RPMI8226 (cell line): ENCODE results near the gene S1PR2.
"Not testable (repeated sequence)": the region's sequence is repeated elsewhere in the genome, so short reads cannot be mapped to it uniquely, and the experiment has no call there.

Experiments used
- DNase-seq: peaks from one replicate; pipeline ENCODE4 v3.0.0-alpha.2; 2015

The S1PR2 gene

DNA sequence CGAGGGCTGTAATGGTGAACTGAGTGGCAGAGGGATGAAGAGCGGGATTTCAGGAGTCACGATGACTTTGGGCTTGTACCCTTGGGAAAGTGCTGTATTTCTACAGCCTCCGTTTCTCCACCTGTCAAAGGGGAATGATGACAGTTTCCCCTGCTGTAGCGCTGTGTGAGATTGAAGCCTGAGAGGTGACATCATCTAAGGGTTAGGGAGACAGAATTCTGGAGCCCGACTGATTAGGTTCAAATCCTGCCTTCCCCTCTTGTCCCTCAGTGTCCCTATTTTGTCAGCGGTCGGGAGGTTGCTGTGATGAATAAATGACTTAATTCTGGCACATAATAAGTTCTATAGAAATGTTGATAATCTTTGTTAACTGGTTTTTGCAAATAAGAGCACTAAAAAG lies 21.6 kb upstream of the S1PR2 start:
- no peak for DNase-seq

DNA sequence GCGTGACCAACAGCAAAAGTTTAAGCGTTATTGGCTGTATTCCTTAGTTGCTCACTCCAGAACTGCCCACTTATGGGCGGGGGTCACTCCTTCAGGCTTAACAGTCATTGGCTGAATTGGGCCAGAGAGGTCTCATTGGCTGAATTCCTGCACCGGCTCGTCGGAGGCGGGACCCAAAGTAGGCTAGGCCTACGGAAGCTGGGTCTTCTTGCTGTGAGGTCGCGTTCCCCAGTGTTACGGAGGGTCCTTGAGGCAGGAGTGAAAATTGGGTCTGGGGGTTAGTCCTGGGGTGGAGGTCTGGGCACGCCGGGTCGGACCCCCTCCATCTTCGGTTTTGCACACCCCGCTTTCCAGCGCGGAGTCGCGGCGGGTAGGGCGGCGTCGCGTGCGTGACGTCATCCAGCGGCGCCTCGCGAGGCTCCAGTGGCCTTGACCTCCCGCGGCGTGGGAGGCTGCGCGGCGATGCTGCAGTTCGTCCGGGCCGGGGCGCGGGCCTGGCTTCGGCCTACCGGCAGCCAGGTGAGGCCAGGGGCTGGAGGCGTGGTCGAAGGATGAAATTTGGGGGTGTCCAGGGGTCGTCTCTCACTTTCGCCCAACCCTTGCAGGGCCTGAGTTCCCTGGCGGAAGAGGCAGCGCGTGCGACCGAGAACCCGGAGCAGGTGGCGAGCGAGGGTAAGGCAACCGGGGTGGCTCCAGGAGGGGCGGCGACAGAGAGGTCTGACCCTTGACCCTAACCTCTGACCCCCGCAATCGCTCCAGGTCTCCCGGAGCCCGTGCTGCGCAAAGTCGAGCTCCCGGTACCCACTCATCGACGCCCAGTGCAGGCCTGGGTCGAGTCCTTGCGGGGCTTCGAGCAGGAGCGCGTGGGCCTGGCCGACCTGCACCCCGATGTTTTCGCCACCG lies 20.9 kb upstream of the S1PR2 start, which contains the start of gene MRPL4:
Gene MRPL4 (plus strand): TSS at position 423 of the 903 bp plus-strand sequence. CDS start 40 bp downstream, at position 463.
- DNase-seq = peak; percentile 99

DNA sequence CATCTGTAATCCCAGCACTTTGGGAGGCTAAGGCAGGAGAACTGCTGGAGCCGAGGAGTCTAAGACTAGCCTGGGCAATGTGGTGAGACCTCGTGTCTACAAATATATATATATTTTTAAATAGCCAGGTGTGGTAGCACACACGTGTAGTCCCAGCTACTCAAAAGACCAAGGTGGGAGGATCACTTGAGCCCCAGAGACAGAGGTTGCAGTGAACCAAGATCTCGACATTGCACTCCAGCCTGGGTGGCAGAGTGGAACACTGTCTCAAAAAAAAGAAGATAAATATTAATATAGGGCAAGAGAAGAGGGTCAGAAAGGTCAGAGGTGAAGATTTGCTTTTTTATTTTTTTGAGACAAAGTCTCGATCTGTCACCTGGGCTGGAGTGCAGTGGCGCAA lies 15.4 kb upstream of the S1PR2 start:
- DNase-seq = no peak

DNA sequence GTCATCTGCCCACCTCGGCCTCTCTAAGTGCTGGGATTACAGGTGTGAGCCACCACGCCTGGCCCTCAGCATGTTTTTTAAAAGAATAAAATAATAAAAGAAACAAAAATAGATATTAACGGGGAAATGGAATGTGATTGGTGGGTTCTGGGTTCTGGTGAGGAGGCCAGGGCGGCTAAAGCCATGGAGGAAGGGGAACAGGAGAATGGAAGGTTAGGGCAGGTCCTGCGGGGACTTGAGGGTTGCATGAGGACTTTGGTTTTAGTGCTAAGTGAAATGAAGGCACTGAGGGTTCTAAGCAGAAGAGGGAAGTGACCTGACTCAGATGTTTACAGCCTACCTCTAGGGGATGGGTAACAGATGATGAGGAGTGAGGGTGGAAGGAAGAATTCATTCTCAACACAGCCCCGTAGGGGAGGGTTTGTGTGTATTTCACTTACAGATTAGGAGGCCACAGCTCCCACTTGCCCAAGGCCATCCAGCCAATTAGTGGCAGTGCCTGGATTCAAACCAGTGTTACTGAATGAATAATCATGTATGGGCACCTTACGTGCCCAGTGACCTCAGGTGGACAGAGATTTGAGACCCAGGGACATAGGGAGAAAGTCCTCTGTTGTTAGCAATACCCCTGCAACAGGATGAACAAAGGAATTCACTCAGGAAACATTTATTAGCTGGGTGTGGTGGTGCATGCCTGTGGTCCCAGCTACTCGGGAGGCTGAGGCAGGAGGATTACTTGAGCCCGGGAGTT lies 14.2 kb upstream of the S1PR2 start:
- DNase-seq = no peak

DNA sequence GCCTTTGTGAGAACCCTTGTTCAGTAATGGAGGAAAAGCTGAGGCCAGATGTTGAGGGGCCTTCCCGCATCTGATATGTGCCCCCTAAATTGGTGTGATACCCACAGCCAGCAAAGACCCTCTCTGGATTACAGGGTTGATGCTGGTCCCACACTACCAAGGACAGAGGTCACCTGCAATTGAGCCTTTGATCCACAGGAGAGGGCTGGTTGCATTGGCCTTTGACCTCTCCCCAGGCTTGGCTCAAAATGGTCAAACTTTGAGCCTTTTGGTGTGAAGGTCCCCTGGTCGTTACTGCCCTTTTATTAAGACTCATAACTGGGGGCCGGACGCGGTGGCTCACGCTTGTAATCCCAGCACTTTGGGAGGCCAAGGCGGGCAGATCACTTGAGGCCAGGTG lies 12.5 kb upstream of the S1PR2 start:
- no peak for DNase-seq

DNA sequence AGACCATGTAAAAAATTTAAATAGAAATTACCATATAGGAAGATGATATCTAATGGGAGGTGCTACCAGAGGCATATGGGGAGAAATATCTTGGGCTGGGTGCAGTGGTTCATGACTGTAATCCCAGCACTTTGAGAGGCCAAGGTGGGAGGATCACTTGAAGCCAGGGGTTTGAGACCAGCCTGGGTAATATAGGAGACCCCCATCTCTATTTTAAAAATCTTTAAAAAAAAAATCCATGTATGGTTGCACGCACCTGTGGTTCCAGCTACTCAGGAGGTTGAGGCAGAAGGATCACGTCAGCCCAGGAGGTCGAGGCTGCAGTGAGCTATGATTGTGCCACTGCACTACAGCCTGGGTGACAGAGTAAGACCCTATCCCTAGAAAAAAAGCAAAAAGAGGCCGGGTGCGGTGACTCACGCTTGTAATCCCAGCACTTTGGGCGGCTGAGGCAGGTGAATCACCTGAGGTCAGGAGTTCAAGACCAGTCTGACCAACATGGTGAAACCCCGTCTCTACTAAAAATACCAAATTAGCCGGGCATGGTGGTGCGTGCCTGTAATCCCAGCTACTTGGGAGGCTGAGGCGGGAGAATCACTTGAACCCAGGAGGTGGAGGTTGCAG lies 10.8 kb upstream of the S1PR2 start:
- DNase-seq = not testable (repeated sequence)

DNA sequence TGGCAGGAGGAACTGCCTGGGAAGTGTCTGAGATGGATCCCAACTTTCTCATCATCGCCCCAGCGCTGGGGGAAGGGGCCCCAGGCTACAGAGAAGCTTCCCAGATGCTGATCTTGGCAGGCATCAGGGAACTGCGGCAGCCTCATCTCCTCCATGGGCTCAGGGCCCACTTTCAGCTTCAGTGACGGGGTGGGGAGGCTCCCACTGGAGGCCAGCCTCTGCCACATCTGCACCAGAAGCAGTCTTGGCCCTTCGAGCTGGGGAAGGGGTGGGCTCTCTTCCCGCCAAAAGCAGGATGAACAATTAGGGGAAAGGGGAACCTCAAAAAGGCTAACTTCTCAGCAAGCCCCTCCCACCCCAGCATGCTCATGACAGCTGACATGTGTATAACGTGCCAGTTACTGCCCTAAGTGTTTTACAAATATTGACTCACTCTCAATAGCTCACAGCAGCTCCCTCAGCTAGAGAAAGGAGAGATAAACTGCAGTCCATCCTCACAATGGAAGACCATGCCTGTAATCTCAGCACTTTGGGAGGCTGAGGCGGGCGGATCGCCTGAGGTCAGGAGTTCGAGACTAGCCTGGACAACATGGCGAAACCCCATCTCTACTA lies 7.1 kb upstream of the S1PR2 start:
- no peak for DNase-seq

DNA sequence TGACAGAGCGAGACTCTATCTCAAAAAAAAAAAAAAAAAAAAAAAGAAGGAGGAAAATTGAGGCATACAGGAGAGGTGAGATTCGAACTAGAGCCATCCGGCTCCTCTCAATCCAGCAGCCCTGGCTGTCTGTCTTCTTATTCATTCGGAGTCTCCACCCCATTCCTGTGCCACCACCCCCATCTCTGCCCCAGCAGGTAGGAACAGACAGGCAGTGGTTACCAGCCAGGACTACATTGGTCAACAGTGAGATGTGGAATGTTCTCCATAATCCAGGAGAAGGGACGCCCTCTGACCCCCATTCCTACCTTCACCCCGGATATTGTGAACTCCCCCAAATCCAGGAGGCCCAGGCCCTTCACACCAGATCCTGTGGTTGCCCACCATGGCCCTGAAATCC lies 6.6 kb upstream of the S1PR2 start:
- DNase-seq = no peak

DNA sequence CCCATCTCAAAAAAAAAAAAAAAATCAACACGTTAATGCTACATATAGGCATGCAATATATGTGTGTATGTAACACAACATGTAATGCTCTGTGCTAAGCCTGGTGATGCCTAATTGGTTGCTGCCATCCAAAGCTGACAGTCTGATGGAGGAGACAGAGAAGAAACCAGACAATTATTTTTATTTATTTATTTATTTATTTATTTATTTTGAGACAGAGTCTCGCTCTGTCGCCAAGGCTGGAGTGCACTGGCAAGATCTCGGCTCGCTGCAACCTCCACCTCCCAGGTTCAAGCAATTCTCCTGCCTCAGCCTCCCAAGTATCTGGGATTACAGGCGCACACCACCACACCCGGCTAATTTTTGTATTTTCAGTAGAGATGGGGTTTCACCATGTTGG lies 4.3 kb upstream of the S1PR2 start:
- DNase-seq = not testable (repeated sequence)

DNA sequence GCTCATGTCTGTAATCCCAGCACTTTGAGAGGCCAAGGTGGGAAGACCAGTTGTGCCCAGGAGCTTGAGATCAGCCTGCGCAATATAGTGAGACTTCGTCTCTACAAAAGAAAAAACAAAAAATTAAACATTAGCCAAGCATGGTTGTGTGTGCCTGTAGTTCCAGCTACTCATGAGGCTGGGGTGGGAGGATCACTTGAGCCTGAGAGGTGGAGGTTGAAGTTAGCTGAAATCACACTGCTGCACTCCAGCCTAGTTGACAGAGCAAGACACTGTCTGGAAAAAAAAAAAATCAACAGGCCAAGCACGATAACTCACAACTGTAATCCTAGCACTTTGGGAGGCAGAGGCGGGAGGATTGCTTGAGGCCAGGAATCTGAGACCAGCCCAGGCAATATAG lies 3.9 kb upstream of the S1PR2 start:
- no peak for DNase-seq

DNA sequence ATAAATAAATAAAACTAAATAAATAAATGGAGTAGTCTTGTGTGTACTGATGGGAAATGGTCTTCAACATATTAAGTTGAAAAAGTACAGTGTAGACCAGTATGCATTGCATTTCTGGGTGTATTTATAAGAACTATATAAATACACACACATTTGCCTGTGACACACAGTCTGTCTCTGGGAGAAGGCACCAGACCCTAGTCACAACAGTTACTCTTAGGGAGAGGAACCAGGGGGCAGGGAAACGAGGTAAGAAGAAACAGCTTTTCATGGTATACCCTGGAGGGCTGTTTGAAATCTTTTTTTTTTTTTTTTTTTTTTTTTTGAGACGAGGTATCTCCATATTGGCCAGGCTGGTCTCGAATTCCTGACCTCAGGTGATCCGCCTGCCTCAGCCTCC lies 2.8 kb upstream of the S1PR2 start:
- no peak for DNase-seq

DNA sequence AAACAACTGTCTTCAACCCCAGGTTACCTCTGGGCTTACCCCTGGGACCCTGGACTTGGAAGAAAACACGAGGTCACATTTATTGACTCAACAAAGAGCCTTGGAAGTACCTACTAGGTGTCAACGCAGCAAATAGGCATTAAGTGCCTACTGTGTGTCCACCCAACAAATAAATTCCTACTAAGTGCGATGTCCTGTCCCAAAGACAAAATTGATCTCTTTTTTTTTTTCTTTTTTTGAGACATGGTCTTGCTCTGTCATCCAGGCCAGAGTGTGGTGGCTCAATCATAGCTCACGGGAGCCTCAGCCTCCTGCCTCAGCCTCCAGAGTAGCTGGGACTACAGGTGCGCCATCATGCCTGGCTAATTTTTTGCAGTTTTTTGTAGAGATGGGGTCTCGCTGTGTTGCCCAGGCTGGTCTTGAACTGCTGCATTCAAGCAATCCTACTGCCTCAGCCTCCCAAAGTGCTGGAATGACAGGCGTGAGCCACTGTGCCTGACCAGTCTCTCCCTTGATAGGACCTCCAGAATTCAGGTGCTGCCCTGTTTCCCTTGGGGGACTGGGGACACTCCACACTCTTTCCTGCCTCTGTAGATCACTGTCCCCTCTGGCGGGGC lies 589 bp upstream of the S1PR2 start:
- DNase-seq = no peak

DNA sequence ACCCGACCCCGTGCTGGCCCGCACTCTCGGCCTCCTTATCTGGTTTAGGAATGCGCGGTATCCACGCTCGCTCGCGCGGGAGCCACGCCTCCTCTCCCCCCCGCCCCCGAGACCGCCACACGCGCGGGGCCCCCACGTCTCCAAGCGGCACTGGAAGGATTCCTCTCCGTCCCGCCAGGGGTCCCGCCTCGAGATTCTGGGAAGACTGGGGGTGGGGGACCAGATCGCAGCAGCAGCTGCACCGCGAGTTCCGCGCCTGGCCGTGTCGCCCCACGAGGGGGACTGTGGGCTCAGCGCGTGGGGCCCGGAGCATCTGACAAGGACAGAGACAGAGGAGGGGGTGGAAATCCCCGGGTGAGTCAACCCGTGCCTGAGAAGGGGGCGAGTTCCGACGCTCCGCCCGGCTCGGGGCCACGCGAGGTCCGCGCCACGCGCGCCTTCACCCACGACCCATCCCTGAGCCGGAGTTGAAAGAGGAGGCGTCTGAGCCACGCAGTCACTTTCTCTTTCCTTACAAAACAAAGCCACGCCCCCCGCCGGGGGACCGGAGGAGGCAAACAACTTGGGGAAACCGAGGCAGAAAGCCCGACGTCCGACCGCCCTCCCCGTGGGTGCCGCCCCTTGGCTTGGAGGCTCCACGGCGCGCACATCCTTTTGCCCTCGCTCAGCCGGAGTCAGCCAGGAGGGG lies 814 bp downstream of the S1PR2 start:
- DNase-seq = peak; percentile 28

DNA sequence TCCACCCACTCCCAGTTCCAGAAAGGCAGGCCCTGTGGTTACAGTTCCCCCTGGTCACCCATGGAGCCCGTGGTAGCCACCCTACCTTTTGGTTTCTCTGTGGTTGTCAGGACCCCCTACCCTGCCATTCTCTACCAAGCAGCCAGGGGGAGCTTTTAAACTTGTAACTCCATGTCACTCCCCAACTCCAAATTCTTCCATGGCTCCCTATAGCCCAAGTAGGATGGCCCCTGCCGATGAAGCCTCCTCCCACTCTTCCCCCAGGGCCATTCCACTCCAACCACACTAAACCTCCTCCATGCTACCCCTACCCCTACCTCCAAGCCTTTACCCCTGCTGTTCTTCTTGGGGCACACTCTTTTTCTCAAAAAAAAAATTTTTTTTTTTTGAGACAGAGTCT lies 2.2 kb downstream of the S1PR2 start:
- peak; percentile 58 for DNase-seq

DNA sequence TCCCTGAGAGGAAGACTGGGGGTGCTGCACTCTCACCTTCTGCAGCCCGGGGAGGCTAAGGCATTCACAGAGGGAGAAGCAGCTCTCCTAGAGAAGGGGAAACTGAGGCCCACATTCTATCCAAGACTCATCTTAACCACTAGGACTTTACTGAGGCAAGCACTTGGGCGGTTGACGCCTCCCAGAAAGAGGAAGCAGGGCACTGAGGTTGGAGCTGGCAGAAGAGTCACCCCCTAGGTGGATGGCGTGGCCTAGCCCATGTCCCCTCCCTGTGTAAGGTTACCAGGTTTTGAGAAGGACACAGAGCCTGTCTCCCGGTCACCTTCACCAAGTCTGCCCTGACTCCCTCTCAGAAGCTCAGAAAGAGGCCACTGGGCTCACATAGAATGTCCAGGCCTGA lies 2.7 kb downstream of the S1PR2 start:
- no peak for DNase-seq

DNA sequence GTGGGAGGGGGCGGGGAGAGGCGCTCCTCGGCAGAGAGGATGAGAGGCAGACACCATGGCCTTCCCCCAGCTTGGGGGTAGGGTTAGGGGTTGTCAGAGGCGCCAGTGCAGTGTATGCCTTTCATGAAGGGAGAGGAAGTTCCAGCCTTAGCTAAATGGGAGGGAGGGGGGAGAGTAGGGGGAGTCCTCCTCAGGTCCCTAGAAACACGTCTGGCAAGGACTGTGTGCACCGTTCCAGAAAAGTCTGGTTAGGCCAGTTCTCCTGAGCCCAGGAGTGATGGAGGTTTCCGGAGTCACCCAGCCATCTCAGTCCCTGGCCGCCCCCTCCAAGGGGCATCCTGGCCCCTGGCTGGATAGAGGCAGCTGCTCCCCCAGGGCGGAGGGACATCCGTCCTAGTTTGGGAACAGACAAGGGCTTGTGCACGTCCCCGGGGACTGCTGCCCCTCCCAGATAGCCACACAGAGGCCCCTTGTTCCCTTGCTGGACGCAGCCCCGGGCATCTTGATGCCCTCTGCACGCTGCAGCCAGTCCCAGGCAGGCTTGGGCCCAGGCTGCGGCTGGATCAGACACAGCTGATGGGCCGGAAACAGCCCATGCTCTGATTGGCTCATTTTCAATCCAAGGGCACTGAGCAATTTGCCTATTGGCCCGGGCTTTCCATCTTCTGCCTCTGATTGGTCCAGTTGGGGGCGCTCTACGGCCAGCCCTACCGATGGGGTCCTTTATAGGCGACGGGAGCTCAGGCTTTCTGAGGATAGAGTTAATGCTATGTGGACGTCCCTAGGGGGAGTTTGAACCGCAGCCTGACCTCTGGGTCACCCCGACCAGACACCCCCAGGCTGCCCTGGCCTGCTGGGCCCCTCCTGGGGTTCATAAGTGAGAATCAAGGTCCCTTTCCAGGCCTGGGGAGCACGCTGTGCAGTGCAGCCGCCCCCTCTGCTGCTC lies 3.8 kb downstream of the S1PR2 start:
- no peak for DNase-seq

DNA sequence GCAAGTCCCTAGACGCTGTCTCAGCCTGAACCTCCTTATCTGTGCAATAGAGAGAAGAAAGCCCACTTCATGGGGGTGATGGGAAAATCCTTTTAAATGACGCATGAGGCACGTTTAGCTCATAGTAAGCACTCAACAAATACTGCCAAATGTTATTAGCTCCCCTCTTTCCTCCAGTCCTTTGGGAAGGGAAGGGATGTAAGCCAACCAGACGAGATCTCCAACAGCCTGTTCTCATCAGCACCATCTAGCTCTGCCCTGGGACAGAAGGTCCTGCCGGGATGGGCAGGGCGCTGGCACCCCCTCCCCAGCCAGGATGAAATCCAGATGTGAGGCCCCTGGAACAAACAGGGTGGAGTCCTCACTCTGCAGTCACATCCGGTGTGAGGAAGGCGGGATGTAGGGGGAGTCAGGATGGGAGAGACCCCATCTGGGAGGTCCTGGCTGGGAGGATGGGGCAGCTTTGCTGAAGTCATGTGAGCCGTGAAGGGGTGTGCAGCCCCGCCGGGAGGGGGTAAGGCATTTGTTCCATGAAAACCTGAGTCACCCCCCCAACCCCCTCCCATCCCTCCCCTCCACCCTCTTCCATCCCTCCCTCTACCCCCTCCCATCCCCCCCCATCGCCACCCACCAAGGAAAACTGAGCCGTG lies 4.6 kb downstream of the S1PR2 start:
- no peak for DNase-seq

DNA sequence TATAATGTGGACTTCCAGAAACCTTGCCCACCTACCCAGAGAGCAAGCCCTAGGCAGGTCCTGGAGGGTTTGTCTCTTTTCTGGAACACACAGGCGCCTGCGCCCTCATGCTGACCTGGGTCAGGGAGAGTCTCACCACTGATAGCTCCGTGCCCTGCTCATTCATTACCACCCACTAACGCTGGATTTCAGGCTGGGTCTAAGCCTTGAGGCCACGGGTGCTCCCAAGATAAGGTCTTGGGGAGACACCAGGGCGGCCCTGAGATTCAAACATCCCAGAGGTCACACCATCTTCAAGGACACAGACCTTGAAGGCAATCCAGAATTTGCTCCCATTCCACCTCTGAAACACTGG lies 5.1 kb downstream of the S1PR2 start:
- DNase-seq = no peak

DNA sequence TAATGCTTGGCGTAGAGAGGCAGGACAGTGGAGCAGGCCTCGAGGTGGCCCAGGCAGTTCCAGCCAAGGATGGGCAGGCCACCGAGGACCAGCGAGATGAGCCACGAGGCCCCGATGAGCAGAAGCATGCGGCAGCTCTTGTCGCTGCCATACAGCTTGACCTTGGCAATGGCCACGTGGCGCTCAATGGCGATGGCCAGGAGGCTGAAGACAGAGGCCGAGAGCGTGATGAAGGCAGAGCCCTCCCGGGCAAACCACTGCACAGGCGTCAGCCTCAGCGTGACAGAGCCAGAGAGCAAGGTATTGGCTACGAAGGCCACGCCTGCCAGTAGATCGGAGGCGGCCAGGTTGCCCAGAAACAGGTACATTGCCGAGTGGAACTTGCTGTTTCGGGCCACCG lies 6.8 kb downstream of the S1PR2 start:
- DNase-seq = no peak

DNA sequence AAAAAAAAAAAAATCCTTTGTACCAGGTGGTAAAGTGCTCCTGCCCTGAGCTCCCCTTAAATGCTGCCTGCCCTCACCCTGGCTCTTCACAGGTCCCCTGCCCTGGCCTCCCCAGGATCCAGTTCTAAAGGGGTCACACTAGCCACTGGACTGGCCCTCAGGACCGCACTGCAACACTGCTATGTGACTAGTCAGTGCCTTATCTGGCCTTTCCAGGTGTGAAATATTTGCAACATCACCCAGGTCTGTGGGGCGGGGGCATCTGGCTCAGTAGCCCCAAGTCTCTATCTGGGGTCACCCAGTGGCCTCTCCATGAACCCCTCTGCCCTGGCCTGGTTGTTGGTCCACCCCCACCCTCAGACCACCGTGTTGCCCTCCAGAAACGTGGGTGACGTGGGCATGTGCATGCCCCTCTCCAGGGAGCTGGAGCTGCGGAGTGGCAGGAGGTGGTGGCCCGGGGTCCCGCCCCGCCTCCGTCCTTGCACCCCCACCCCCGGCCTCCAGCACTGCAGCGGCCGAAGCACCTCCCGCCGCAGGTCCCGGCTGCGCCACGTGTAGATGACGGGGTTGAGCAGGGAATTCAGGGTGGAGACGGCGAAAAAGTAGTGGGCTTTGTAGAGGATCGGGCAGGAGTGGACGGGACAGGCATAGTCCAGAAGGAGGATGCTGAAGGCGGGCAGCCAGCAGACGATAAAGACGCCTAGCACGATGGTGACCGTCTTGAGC lies 7.5 kb downstream of the S1PR2 start:
- DNase-seq = no peak
